ENCODE measurements around the gene RAX2.
"Not testable (repeated sequence)": the region's sequence is repeated elsewhere in the genome, so short reads cannot be mapped to it uniquely, and the experiment has no call there.

RAX2 gene

GRCh38 chr19:3775831-3776230 is 3.8 kb upstream of the RAX2 start:
- DNase-seq, result no peak

- no peak for DNase-seq
Observed at GRCh38 chr19:3775374-3775711, 3.3 kb upstream of the RAX2 start.

- no peak for DNase-seq
Observed at GRCh38 chr19:3774621-3775373, 2.8 kb upstream of the RAX2 start.

- DNase-seq, result no peak
Observed at GRCh38 chr19:3773814-3774515, 1.9 kb upstream of the RAX2 start.

GRCh38 chr19:3771000-3771905 is 775 bp downstream of the RAX2 start:
- no peak for DNase-seq

- DNase-seq, result no peak
Observed at GRCh38 chr19:3770136-3770999, 1.7 kb downstream of the RAX2 start.

GRCh38 chr19:3769494-3769893 is 2.5 kb downstream of the RAX2 start:
- DNase-seq, result no peak

- DNase-seq, result no peak
Observed at GRCh38 chr19:3768748-3769099, 3.3 kb downstream of the RAX2 start.

- no peak for DNase-seq
Observed at GRCh38 chr19:3768015-3768747, 3.8 kb downstream of the RAX2 start.

GRCh38 chr19:3767050-3767449 is 5.0 kb downstream of the RAX2 start:
- DNase-seq, result no peak

- no peak for DNase-seq
Observed at GRCh38 chr19:3766520-3766919, 5.5 kb downstream of the RAX2 start.

GRCh38 chr19:3765757-3766156 is 6.3 kb downstream of the RAX2 start:
- not testable (repeated sequence) for DNase-seq

GRCh38 chr19:3765121-3765520 is 6.9 kb downstream of the RAX2 start:
- no peak for DNase-seq

GRCh38 chr19:3762501-3763459 is 9.2 kb downstream of the RAX2 start, which contains the start of gene MRPL54:
TSS of gene MRPL54 (plus strand) at chr19:3762682. CDS start at chr19:3762701, 19 bp downstream.
- peak; percentile 97 for DNase-seq

GRCh38 chr19:3762130-3762473 is 9.9 kb downstream of the RAX2 start:
- DNase-seq, result no peak

GRCh38 chr19:3761382-3762129 is 10.5 kb downstream of the RAX2 start, which contains the start of gene APBA3:
TSS of gene APBA3 (minus strand) at chr19:3761692. CDS start at chr19:3760264, 1,428 bp downstream.
- DNase-seq, result peak; percentile 76

- DNase-seq, result no peak
Observed at GRCh38 chr19:3760871-3761361, 11.1 kb downstream of the RAX2 start.

GRCh38 chr19:3759482-3760254 is 12.4 kb downstream of the RAX2 start:
- no peak for DNase-seq

- not testable (repeated sequence) for DNase-seq
Observed at GRCh38 chr19:3758297-3758696, 13.7 kb downstream of the RAX2 start.
